Gastrocnemius medialis (tissue), 4 donors: ENCODE results near the gene ERICH2.

Source experiments
- CTCF ChIP-seq, 5 experiments: fragments of 450-650 bp in 3 of 5; fragments of 200-600 bp in 2 of 5; sonication (generic) in 2 of 5; IDR thresholded peaks in 4 of 5; conservative IDR thresholded peaks in 1 of 5; 1 replicate in 4 of 5; 2 replicates in 1 of 5; pipeline ENCODE4 v1.5.1; 2016 to 2019; ENCODE audit warnings: antibody characterized with exemption in 5 of 5, mild to moderate bottlenecking in 3 of 5, moderate library complexity in 3 of 5
- POLR2A ChIP-seq, 2 donors: fragments of 450-650 bp; IDR thresholded peaks; one replicate each; pipeline ENCODE4 v1.6.1; 2017; ENCODE audit warnings: antibody characterized with exemption in 2 of 2, mild to moderate bottlenecking in 2 of 2, moderate library complexity in 2 of 2

GRCh38 chr2:170737406-170737805 lies 32.8 kb upstream of the ERICH2 start:
- TF ChIP-seq POLR2A (IDR thresholded peaks at IDR 0.05), result no peak
- TF ChIP-seq CTCF (IDR thresholded peaks at IDR 0.05 in 4 of 5, conservative IDR thresholded peaks at IDR 0.05 in 1 of 5), result no peak
